Measurements from ENCODE around the gene EPB41L4A.

DNA sequence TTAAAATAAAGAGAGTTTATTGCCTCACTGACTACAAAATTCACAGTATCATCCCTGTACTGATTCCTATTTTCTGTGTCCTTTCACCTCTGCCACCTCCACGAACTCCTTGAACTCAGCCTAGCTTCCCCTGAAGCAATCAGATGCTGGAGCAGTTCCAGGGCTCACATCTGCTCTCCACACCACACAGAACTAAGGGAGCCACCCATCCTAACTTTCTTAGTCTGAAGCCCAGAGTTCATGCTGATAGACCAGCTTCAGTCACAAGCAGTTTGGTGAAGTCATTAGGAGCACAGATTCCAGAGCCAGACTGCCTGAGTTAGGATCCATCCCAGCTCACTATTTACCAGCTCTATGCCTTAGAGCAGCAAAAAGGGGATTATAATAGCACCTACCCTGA, 15.6 kb upstream of the EPB41L4A start:
- TF ChIP-seq, protein P1, sequence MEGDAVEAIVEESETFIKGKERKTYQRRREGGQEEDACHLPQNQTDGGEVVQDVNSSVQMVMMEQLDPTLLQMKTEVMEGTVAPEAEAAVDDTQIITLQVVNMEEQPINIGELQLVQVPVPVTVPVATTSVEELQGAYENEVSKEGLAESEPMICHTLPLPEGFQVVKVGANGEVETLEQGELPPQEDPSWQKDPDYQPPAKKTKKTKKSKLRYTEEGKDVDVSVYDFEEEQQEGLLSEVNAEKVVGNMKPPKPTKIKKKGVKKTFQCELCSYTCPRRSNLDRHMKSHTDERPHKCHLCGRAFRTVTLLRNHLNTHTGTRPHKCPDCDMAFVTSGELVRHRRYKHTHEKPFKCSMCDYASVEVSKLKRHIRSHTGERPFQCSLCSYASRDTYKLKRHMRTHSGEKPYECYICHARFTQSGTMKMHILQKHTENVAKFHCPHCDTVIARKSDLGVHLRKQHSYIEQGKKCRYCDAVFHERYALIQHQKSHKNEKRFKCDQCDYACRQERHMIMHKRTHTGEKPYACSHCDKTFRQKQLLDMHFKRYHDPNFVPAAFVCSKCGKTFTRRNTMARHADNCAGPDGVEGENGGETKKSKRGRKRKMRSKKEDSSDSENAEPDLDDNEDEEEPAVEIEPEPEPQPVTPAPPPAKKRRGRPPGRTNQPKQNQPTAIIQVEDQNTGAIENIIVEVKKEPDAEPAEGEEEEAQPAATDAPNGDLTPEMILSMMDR (IDR thresholded peaks at IDR 0.05), result no peak
- no peak for TF ChIP-seq POLR2AphosphoS5 (IDR thresholded peaks at IDR 0.05)

Data from stomach (tissue), 4 donors.